K562 (cell line): ENCODE results near the gene PVALEF. TPM values are rescaled to one million over a fixed set of nuclear protein-coding genes. Genes with fewer than 3 reads are reported as not detected.

Experiments
- ARID1B ChIP-seq: fragments of 450-650 bp; IDR thresholded peaks from 2 replicates; pipeline ENCODE4 v1.6.1; 2016; ENCODE audit warnings: antibody characterized with exemption, mild to moderate bottlenecking, inconsistent platforms
- BRD9 ChIP-seq: fragments of 450-650 bp; IDR thresholded peaks from 2 replicates; pipeline ENCODE4 v1.6.1; 2018; ENCODE audit warnings: low read depth; ENCODE audit not compliant: partially characterized antibody
- FOSL1 ChIP-seq: fragments of 200-800 bp; sonication (Bioruptor generic); conservative IDR thresholded peaks from 2 replicates; pipeline ENCODE4 v1.6.1; 2016; ENCODE audit warnings: missing genetic modification characterization, missing compliant biosample characterization
- GABPA ChIP-seq: fragments of 200-800 bp; sonication (Bioruptor generic); conservative IDR thresholded peaks from 2 replicates; pipeline ENCODE4 v1.6.1; 2016; ENCODE audit warnings: low read depth, missing genetic modification characterization, missing compliant biosample characterization
- HSF4 ChIP-seq: fragments of 250-450 bp; sonication (Bioruptor Pico); IDR thresholded peaks from 2 replicates; pipeline ENCODE4 v2.1.2; 2022; ENCODE audit warnings: mild to moderate bottlenecking, moderate library complexity, borderline replicate concordance
- IFI16 ChIP-seq: fragments of 250-450 bp; sonication (Bioruptor Pico); IDR thresholded peaks from 2 replicates; pipeline ENCODE4 v2.1.2; 2022; ENCODE audit warnings: mild to moderate bottlenecking, inconsistent platforms
- MCM2 ChIP-seq: fragments of 450-650 bp; IDR thresholded peaks from 2 replicates; pipeline ENCODE4 v1.6.1; 2017; ENCODE audit warnings: low read depth, mild to moderate bottlenecking
- MTF1 ChIP-seq: fragments of 250-450 bp; sonication (Bioruptor Pico); IDR thresholded peaks from 2 replicates; pipeline ENCODE4 v1.9.0; 2021; ENCODE audit warnings: moderate library complexity, mild to moderate bottlenecking, inconsistent platforms, borderline replicate concordance
- MXI1 ChIP-seq: IDR thresholded peaks from 2 replicates; pipeline ENCODE4 v1.6.1; 2011; ENCODE audit warnings: low read depth, mild to moderate bottlenecking, improper control_type of control experiment, low read length
- POLR3G ChIP-seq: IDR thresholded peaks from 2 replicates; pipeline ENCODE4 v1.6.1; 2011; ENCODE audit not compliant: insufficient read length, insufficient replicate concordance; ENCODE audit errors: extremely low read depth
- PYGO2 ChIP-seq: fragments of 450-650 bp; IDR thresholded peaks from 2 replicates; pipeline ENCODE4 v1.6.1; 2016; ENCODE audit warnings: mild to moderate bottlenecking, missing genetic modification characterization, moderate library complexity, missing compliant biosample characterization
- RBBP5 ChIP-seq: fragments of 200-600 bp; sonication (generic); IDR thresholded peaks from 2 replicates; pipeline ENCODE4 v1.6.1; 2012; ENCODE audit warnings: borderline replicate concordance, mild to moderate bottlenecking, low read length, control low read depth, inconsistent platforms; ENCODE audit not compliant: insufficient read depth, poor library complexity, severe bottlenecking
- RBM17 ChIP-seq: fragments of 200-400 bp; formaldehyde crosslinking; IDR thresholded peaks from 2 replicates; pipeline ENCODE4 v1.6.1; 2017; ENCODE audit warnings: low read depth, mild to moderate bottlenecking, low read length, borderline replicate concordance
- RFX5 ChIP-seq: IDR thresholded peaks from 2 replicates; pipeline ENCODE4 v1.6.1; 2011; ENCODE audit warnings: low read depth, mild to moderate bottlenecking, improper control_type of control experiment, low read length
- SAFB ChIP-seq: fragments of 200-400 bp; formaldehyde crosslinking; IDR thresholded peaks from 2 replicates; pipeline ENCODE4 v1.6.1; 2017; ENCODE audit warnings: low read depth, low read length, borderline replicate concordance
- SRF ChIP-seq, 2 experiments: fragments of 250-450, 450-650 bp in 1 of 2; sonication (Bioruptor Pico) in 1 of 2; sonication (generic) in 1 of 2; formaldehyde crosslinking; IDR thresholded peaks; 2 replicates each; pipeline versions ENCODE4 v1.5.0 to v1.5.1; 2020 to 2022; ENCODE audit warnings: mild to moderate bottlenecking in 1 of 2, missing genetic modification reagents in 1 of 2
- ZBED1 ChIP-seq: IDR thresholded peaks from 2 replicates; pipeline ENCODE4 v1.6.1; 2014
- ZNF124 ChIP-seq: sonication (generic); formaldehyde crosslinking; IDR thresholded peaks from 2 replicates; pipeline ENCODE4 v1.8.1; 2022; ENCODE audit warnings: missing genetic modification reagents
- ZNF133 ChIP-seq: fragments of 250-450 bp; sonication (Bioruptor Pico); IDR thresholded peaks from 2 replicates; pipeline ENCODE4 v1.4.0; 2020; ENCODE audit warnings: mild to moderate bottlenecking
- ZNF143 ChIP-seq: sonication (generic); formaldehyde crosslinking; IDR thresholded peaks from 2 replicates; pipeline ENCODE4 v1.9.0; 2022; ENCODE audit warnings: mild to moderate bottlenecking, missing genetic modification reagents
- ZNF277 ChIP-seq: fragments of 250-450 bp; sonication (Bioruptor Pico); IDR thresholded peaks from 2 replicates; pipeline ENCODE4 v1.8.0; 2022; ENCODE audit warnings: inconsistent platforms, mild to moderate bottlenecking, moderate library complexity, borderline replicate concordance
- ZNF445 ChIP-seq: fragments of 250-450 bp; sonication (Bioruptor Pico); IDR thresholded peaks from 2 replicates; pipeline ENCODE4 v1.4.0; 2020; ENCODE audit warnings: low read depth, mild to moderate bottlenecking, moderate library complexity
- ZNF778 ChIP-seq: fragments of 450-650 bp; formaldehyde crosslinking; IDR thresholded peaks from 2 replicates; pipeline ENCODE4 v1.4.0; 2020; ENCODE audit warnings: mild to moderate bottlenecking, moderate library complexity
- ZZZ3 ChIP-seq: fragments of 450-650 bp; IDR thresholded peaks from 2 replicates; pipeline ENCODE4 v1.6.1; 2016; ENCODE audit warnings: antibody characterized with exemption, mild to moderate bottlenecking, moderate library complexity
- polyA plus RNA-seq, 8 experiments: library from polyadenylated mRNA; depleted of rRNA in 4 of 8; stranded (reverse) in 5 of 8; unstranded in 3 of 8; fragments of >200 nt; fragmentation: Nextera tagmentation in 2 of 8; fragmentation: Illumina TruSeq in 1 of 8; extraction: Ambion mirVana in 2 of 8; extraction: Trizol in 1 of 8; gene quantifications; 2 replicates each; pipeline versions ENCODE4 v1.2.1 to v1.2.3, GENCODE V29; 2011 to 2014; ENCODE audit warnings: inconsistent platforms in 1 of 8, missing spikeins in 1 of 8
- total RNA-seq, 7 experiments: library from RNA; depleted of rRNA in 6 of 7; stranded (reverse); fragments of >200 nt in 6 of 7; fragmentation: Illumina TruSeq in 2 of 7; extraction: Trizol in 2 of 7; gene quantifications; 2 replicates each; pipeline versions ENCODE4 v1.2.1 to v1.2.3, GENCODE V29; 2011 to 2021; ENCODE audit warnings: low replicate concordance in 1 of 7
- TF ChIP-seq, protein P1 (sequence below): sonication (generic); formaldehyde crosslinking; IDR thresholded peaks from 2 replicates; pipeline ENCODE4 v1.8.0; 2022; ENCODE audit warnings: mild to moderate bottlenecking, missing genetic modification reagents
- TF ChIP-seq, protein P2 (sequence below): fragments of 250-450 bp; sonication (Bioruptor Pico); IDR thresholded peaks from 2 replicates; pipeline ENCODE4 v1.4.0; 2020; ENCODE audit warnings: mild to moderate bottlenecking

PVALEF gene
- total and polyA plus RNA-seq, 9 of the 15 experiments (the other 6 are each of a cell fraction or from before 2014, with no cell fraction given) = not detected

GRCh38 chr17:81153340-81153803 is 11.9 kb upstream of the PVALEF start (continued):
- TF ChIP-seq, protein P1, sequence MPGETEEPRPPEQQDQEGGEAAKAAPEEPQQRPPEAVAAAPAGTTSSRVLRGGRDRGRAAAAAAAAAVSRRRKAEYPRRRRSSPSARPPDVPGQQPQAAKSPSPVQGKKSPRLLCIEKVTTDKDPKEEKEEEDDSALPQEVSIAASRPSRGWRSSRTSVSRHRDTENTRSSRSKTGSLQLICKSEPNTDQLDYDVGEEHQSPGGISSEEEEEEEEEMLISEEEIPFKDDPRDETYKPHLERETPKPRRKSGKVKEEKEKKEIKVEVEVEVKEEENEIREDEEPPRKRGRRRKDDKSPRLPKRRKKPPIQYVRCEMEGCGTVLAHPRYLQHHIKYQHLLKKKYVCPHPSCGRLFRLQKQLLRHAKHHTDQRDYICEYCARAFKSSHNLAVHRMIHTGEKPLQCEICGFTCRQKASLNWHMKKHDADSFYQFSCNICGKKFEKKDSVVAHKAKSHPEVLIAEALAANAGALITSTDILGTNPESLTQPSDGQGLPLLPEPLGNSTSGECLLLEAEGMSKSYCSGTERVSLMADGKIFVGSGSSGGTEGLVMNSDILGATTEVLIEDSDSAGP (CRISPR knock-in tag) = no peak
- TF ChIP-seq ARID1B (peak; percentile 61), MCM2 (no peak), MTF1 (CRISPR knock-in tag) (no peak), ZNF133 (CRISPR knock-in tag) (no peak), ZNF143 (CRISPR knock-in tag) (no peak), SRF (CRISPR knock-in tag; IDR thresholded peaks at IDR 0.05) (0 out of 4 replicates have a peak, but pooled peaks of 1 of the 2 experiments have one; percentile 1), PYGO2 (no peak), FOSL1 (tag) (peak; percentile 80), ZZZ3 (no peak), POLR3G (no peak), GABPA (tag) (peak; percentile 82), IFI16 (CRISPR knock-in tag) (no peak), RBM17 (no peak), ZNF445 (CRISPR knock-in tag) (no peak), ZNF124 (no peak), BRD9 (no peak), ZNF778 (CRISPR knock-in tag) (no peak), ZBED1 (no peak), RBBP5 (no peak), ZNF277 (CRISPR knock-in tag) (no peak), RFX5 (no peak), HSF4 (no peak), SAFB (no peak), MXI1 (no peak)
- TF ChIP-seq, protein P2, sequence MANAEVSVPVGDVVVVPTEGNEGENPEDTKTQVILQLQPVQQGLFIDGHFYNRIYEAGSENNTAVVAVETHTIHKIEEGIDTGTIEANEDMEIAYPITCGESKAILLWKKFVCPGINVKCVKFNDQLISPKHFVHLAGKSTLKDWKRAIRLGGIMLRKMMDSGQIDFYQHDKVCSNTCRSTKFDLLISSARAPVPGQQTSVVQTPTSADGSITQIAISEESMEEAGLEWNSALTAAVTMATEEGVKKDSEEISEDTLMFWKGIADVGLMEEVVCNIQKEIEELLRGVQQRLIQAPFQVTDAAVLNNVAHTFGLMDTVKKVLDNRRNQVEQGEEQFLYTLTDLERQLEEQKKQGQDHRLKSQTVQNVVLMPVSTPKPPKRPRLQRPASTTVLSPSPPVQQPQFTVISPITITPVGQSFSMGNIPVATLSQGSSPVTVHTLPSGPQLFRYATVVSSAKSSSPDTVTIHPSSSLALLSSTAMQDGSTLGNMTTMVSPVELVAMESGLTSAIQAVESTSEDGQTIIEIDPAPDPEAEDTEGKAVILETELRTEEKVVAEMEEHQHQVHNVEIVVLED (CRISPR knock-in tag) = no peak
